ENCODE data around the gene SMAD4. TPM values are rescaled to one million over a fixed set of nuclear protein-coding genes. Genes with fewer than 3 reads are reported as not detected.
"Not testable (repeated sequence)": the region's sequence is repeated elsewhere in the genome, so short reads cannot be mapped to it uniquely, and the experiment has no call there.

SMAD4 gene
- total RNA-seq, 2 experiments from 2014 or later: 97.5 to 115 TPM

DNA sequence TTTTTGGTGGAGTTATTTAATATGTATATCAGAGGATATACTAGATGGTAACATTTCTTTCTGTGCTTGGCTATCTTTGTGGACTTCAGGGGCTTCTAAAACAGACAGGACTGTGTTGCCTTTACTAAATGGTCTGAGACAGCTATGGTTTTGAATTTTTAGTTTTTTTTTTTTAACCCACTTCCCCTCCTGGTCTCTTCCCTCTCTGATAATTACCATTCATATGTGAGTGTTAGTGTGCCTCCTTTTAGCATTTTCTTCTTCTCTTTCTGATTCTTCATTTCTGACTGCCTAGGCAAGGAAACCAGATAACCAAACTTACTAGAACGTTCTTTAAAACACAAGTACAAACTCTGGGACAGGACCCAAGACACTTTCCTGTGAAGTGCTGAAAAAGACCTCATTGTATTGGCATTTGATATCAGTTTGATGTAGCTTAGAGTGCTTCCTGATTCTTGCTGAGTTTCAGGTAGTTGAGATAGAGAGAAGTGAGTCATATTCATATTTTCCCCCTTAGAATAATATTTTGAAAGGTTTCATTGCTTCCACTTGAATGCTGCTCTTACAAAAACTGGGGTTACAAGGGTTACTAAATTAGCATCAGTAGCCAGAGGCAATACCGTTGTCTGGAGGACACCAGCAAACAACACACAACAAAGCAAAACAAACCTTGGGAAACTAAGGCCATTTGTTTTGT lies 52.7 kb downstream of the SMAD4 start:
- Mint-ChIP-seq H3K36me3 (ENCODE audit: low read depth) (peaks cover 88% of the 10 kb centered on the region), H3K4me1 (peaks cover 5% of the 10 kb centered on the region), H3K27ac (no peak overlapping the region), H3K27me3 (no peaks in the 10 kb centered on the region), H3K4me3 (no peak overlapping the region), H3K9me3 (peaks cover 11% of the 10 kb centered on the region)
- ChIA-PET CTCF (no interaction called here), POLR2A (no interaction called here)
- DNase-seq: no peak

DNA sequence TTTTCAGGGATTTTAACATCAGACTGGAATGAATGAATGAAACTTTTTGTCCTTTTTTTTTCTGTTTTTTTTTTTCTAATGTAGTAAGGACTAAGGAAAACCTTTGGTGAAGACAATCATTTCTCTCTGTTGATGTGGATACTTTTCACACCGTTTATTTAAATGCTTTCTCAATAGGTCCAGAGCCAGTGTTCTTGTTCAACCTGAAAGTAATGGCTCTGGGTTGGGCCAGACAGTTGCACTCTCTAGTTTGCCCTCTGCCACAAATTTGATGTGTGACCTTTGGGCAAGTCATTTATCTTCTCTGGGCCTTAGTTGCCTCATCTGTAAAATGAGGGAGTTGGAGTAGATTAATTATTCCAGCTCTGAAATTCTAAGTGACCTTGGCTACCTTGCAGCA lies 53.4 kb downstream of the SMAD4 start:
- Mint-ChIP-seq H3K27me3 (no peaks in the 10 kb centered on the region), H3K27ac (no peak overlapping the region), H3K36me3 (ENCODE audit: low read depth) (peaks cover 88% of the 10 kb centered on the region), H3K4me1 (peaks cover 5% of the 10 kb centered on the region), H3K9me3 (peaks cover 17% of the 10 kb centered on the region), H3K4me3 (no peak overlapping the region)
- ChIA-PET CTCF (interaction anchor here (0.7 to 1.4 kb wide), 2 partner anchors 42 to 263 kb away, joined by 3 read pairs; no protein-coding TSS in a partner anchor), POLR2A (no interaction called here)
- no peak for DNase-seq

DNA sequence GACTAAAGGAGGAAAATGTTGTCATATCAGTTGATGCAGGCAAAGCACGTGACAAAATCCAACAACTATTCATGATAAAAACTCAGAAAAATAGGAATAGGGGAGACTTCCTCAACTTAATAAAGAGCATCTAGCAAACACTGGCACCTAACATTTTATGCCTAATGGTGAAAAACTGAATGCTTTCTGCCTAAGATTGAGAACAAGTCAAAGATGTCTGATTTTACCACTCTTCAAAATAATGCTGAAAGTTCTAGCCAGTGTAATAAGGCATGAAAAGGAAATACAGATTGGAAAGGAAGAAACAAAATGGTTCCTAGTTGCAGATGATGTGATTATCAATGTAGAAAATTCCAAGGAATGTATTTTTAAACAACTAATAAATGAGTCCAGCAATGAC lies 58.4 kb downstream of the SMAD4 start:
- H3K4me1 Mint-ChIP-seq: no peaks in the 10 kb centered on the region
- no peak overlapping the region for H3K27ac Mint-ChIP-seq
- H3K27me3 Mint-ChIP-seq: no peaks in the 10 kb centered on the region
- POLR2A ChIA-PET: no interaction called here
- H3K36me3 Mint-ChIP-seq (ENCODE audit: low read depth): peaks cover 50% of the 10 kb centered on the region
- peaks cover 19% of the 10 kb centered on the region for H3K9me3 Mint-ChIP-seq
- CTCF ChIA-PET: interaction anchor here (0.6 kb wide), 1 partner anchor 20 kb away, joined by 5 read pairs; no protein-coding TSS in a partner anchor
- DNase-seq: no peak
- H3K4me3 Mint-ChIP-seq: no peak overlapping the region

DNA sequence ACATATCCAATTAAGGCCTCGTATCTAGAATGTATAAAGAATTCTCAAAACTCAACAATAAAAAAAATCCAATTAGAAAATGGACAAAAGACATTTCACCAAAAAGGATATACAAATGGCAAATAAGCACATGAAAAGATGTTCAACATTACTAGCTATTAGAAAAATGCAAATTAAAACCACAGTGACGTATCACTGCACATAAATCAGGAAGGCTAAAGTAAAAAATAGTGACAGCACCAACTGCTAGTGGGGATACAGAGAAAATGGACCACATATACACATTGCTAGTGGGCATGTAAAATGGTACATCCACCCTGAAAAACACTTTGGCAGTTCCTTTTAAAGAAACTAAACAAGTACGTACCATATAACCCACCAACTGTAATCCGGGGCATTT lies 59.7 kb downstream of the SMAD4 start:
- peaks cover 19% of the 10 kb centered on the region for H3K9me3 Mint-ChIP-seq
- H3K4me3 Mint-ChIP-seq: no peak overlapping the region
- no peaks in the 10 kb centered on the region for H3K27me3 Mint-ChIP-seq
- CTCF ChIA-PET: no interaction called here
- no peaks in the 10 kb centered on the region for H3K4me1 Mint-ChIP-seq
- H3K36me3 Mint-ChIP-seq (ENCODE audit: low read depth): peaks cover 37% of the 10 kb centered on the region
- no peak for DNase-seq
- H3K27ac Mint-ChIP-seq: no peak overlapping the region
- POLR2A ChIA-PET: no interaction called here

- no peak for DNase-seq
- CTCF ChIA-PET: no interaction called here
- H3K9me3 Mint-ChIP-seq: peaks cover 18% of the 10 kb centered on the region
- H3K4me3 Mint-ChIP-seq: no peak overlapping the region
- H3K36me3 Mint-ChIP-seq (ENCODE audit: low read depth): peaks cover 22% of the 10 kb centered on the region
- H3K4me1 Mint-ChIP-seq: no peaks in the 10 kb centered on the region
- no peaks in the 10 kb centered on the region for H3K27me3 Mint-ChIP-seq
- H3K27ac Mint-ChIP-seq: no peak overlapping the region
- POLR2A ChIA-PET: no interaction called here
Observed at GRCh38 chr18:51091270-51091669, 61.3 kb downstream of the SMAD4 start.

GRCh38 chr18:51092117-51092516 lies 62.1 kb downstream of the SMAD4 start:
- no peak for DNase-seq
- no peaks in the 10 kb centered on the region for H3K27me3 Mint-ChIP-seq
- H3K4me1 Mint-ChIP-seq: no peaks in the 10 kb centered on the region
- H3K4me3 Mint-ChIP-seq: no peak overlapping the region
- ChIA-PET CTCF (no interaction called here), POLR2A (no interaction called here)
- H3K36me3 Mint-ChIP-seq (ENCODE audit: low read depth): peaks cover 14% of the 10 kb centered on the region
- peaks cover 11% of the 10 kb centered on the region for H3K9me3 Mint-ChIP-seq
- no peak overlapping the region for H3K27ac Mint-ChIP-seq

DNA sequence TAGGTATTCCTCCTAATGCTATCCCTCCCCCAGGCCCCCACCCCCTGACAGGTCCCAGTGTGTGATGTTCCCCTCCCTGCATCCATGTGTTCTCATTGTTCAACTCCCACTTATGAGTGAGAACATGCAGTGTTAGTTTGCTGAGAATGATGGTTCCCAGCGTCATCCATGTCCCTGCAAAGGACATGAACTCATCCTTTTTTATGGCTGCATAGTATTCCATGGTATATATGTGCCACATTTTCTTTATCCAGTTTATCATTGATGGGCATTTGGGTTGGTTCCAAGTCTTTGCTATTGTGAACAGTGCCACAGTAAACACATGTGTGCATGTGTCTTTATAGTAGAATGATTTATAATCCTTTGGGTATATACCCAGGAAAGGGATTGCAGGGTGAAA lies 63.0 kb downstream of the SMAD4 start:
- CTCF ChIA-PET; DNase-seq; H3K4me1 Mint-ChIP-seq; H3K4me3 Mint-ChIP-seq; H3K36me3 Mint-ChIP-seq (ENCODE audit: low read depth); H3K9me3 Mint-ChIP-seq; POLR2A ChIA-PET; H3K27me3 Mint-ChIP-seq; H3K27ac Mint-ChIP-seq: not testable (repeated sequence)

- Mint-ChIP-seq H3K36me3 (ENCODE audit: low read depth) (no peaks in the 10 kb centered on the region), H3K9me3 (peaks cover 5% of the 10 kb centered on the region), H3K27ac (no peak overlapping the region), H3K27me3 (no peaks in the 10 kb centered on the region), H3K4me1 (no peaks in the 10 kb centered on the region), H3K4me3 (no peak overlapping the region)
- DNase-seq: no peak
- POLR2A ChIA-PET: no interaction called here
- CTCF ChIA-PET: interaction anchor here (1.4 kb wide), 1 partner anchor 11 kb away, joined by 3 read pairs; no protein-coding TSS in a partner anchor
Observed at GRCh38 chr18:51097021-51097822, 67.2 kb downstream of the SMAD4 start.

- Mint-ChIP-seq H3K4me1 (no peaks in the 10 kb centered on the region), H3K4me3 (no peak overlapping the region), H3K27me3 (no peaks in the 10 kb centered on the region), H3K9me3 (peaks cover 11% of the 10 kb centered on the region), H3K27ac (no peak overlapping the region), H3K36me3 (ENCODE audit: low read depth) (no peaks in the 10 kb centered on the region)
- CTCF ChIA-PET: interaction anchor here (1.4 kb wide), 1 partner anchor 10 kb away, joined by 3 read pairs; no protein-coding TSS in a partner anchor
- DNase-seq: no peak
- POLR2A ChIA-PET: no interaction called here
Observed at GRCh38 chr18:51098082-51098481, 68.1 kb downstream of the SMAD4 start.

GRCh38 chr18:51098513-51098912 lies 68.5 kb downstream of the SMAD4 start:
- H3K27ac Mint-ChIP-seq: no peak overlapping the region
- POLR2A ChIA-PET: no interaction called here

DNA sequence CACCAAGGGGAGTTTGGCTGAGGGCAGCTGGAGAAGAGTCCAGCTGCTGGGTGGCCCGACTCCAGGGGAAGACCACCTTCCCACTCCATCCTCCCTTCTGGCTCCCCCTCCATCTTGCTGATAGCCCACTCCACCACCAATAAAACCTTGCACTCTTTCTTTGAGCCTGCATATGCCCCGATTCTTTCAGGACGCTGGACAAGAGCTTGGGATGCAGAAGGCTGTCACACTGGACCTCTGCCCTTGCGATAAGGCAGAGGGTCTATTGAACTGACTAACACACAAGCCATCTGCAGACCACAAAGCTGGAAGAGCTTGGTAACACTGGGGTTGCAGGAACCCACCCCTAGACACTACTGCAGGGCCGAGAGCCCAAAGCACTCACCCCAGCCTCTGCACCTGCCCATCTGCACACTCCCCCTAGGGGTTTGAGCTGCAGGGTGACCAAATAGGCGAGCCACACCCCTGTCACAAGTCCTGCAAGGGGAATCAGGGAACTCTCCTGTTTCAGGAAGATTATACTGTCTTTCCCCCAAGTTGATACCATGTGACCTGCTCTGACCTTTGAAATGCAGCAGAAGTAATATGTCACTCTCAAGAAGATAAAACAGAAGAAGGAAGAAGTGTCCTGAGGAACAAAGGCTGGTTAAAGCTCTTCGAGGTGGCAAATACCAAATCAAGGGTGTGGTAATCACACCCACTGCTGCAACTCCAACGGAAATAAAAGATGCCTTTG lies 70.5 kb downstream of the SMAD4 start:
- peaks cover 11% of the 10 kb centered on the region for H3K9me3 Mint-ChIP-seq
- no peaks in the 10 kb centered on the region for H3K27me3 Mint-ChIP-seq
- DNase-seq: no peak
- POLR2A ChIA-PET: no interaction called here
- H3K4me1 Mint-ChIP-seq: no peaks in the 10 kb centered on the region
- no peak overlapping the region for H3K27ac Mint-ChIP-seq
- no peaks in the 10 kb centered on the region for H3K36me3 Mint-ChIP-seq (ENCODE audit: low read depth)
- CTCF ChIA-PET: interaction anchor here (1.1 kb wide), 1 partner anchor 10 kb away, joined by 4 read pairs; no protein-coding TSS in a partner anchor
- no peak overlapping the region for H3K4me3 Mint-ChIP-seq

More at GRCh38 chr18:51098513-51098912, 68.5 kb downstream of the SMAD4 start:
- Mint-ChIP-seq H3K9me3 (peaks cover 11% of the 10 kb centered on the region), H3K4me3 (no peak overlapping the region), H3K4me1 (no peaks in the 10 kb centered on the region), H3K36me3 (ENCODE audit: low read depth) (no peaks in the 10 kb centered on the region), H3K27me3 (no peaks in the 10 kb centered on the region)
- DNase-seq: no peak
- CTCF ChIA-PET: interaction anchor here (0.6 to 1.4 kb wide), 2 partner anchors 9 to 1364 kb away, joined by 3 to 5 read pairs; no protein-coding TSS in a partner anchor

- no peaks in the 10 kb centered on the region for H3K27me3 Mint-ChIP-seq
- no peak overlapping the region for H3K4me3 Mint-ChIP-seq
- peaks cover 6% of the 10 kb centered on the region for H3K9me3 Mint-ChIP-seq
- peaks cover 16% of the 10 kb centered on the region for H3K4me1 Mint-ChIP-seq
- ChIA-PET POLR2A (no interaction called here), CTCF (interaction anchor here (1.4 kb wide), 1 partner anchor 23 kb away, joined by 3 read pairs; no protein-coding TSS in a partner anchor)
- no peak for DNase-seq
- no peaks in the 10 kb centered on the region for H3K36me3 Mint-ChIP-seq (ENCODE audit: low read depth)
- peak overlapping the region; percentile 55 for H3K27ac Mint-ChIP-seq
Observed at GRCh38 chr18:51107082-51107481, 77.1 kb downstream of the SMAD4 start.

Data from activated CD4-positive, alpha-beta T cell treated with anti-CD3 and anti-CD28 coated beads, Interleukin-2, amount 10 ng/mL, durations not matched to agents 7 days and 5 days (primary cell).